Renal cortex interstitium (tissue), 11 donors: Measurements from ENCODE around the gene SLC27A3. TPM values are rescaled to one million over a fixed set of nuclear protein-coding genes. Genes with fewer than 3 reads are reported as not detected.
A peak's percentile ranks its signal among the peaks of the same experiment; 100 is the strongest.
"Not testable (repeated sequence)": the region's sequence is repeated elsewhere in the genome, so short reads cannot be mapped to it uniquely, and the experiment has no call there.

Source experiments
- DNase-seq, 11 donors: peaks; one replicate each; pipeline ENCODE4 v3.0.0-alpha.2; 2013; ENCODE audit warnings: low read depth in 9 of 11, low spot score in 4 of 11; ENCODE audit errors: extremely low read depth in 1 of 11
- polyA plus RNA-seq, 3 donors: library from polyadenylated mRNA; unstranded; fragments of 120-200 nt; gene quantifications; one replicate each; pipeline ENCODE4 v1.2.1, GENCODE V29; 2013; ENCODE audit not compliant: insufficient read length in 3 of 3

SLC27A3 gene
- polyA plus RNA-seq, 3 donors, result 35.4 to 43.3 (median 40.5) TPM

- DNase-seq, result no peak
These were observed 24.9 kb upstream of the SLC27A3 start for GRCh38 chr1:153750026-153750995.

- no peak for DNase-seq
These were observed 23.1 kb upstream of the SLC27A3 start for GRCh38 chr1:153752072-153752471.

- peak in 1 of 11 donors; percentile 38 for DNase-seq
These were observed 22.5 kb upstream of the SLC27A3 start for GRCh38 chr1:153752571-153753195.

- DNase-seq, result no peak
These were observed 20.9 kb upstream of the SLC27A3 start for GRCh38 chr1:153754266-153754665.

- no peak for DNase-seq
These were observed 14.8 kb upstream of the SLC27A3 start for GRCh38 chr1:153760440-153760839.

GRCh38 chr1:153763365-153764225 lies 11.6 kb upstream of the SLC27A3 start:
- DNase-seq, result no peak

GRCh38 chr1:153764310-153764709 lies 10.9 kb upstream of the SLC27A3 start:
- DNase-seq, result no peak

- not testable (repeated sequence) for DNase-seq
These were observed 8.5 kb upstream of the SLC27A3 start for GRCh38 chr1:153766663-153767062.

- no peak for DNase-seq
These were observed 7.7 kb upstream of the SLC27A3 start for GRCh38 chr1:153767519-153767918.

- no peak for DNase-seq
These were observed 6.7 kb upstream of the SLC27A3 start for GRCh38 chr1:153768316-153769181.

- no peak for DNase-seq
These were observed 6.0 kb upstream of the SLC27A3 start for GRCh38 chr1:153769221-153769620.

- DNase-seq, result no peak
These were observed 4.4 kb upstream of the SLC27A3 start for GRCh38 chr1:153770797-153771196.

- no peak for DNase-seq
These were observed 3.9 kb upstream of the SLC27A3 start for GRCh38 chr1:153771261-153771660.

GRCh38 chr1:153771841-153772593 lies 3.2 kb upstream of the SLC27A3 start:
- no peak for DNase-seq

- no peak for DNase-seq
These were observed 1.9 kb upstream of the SLC27A3 start for GRCh38 chr1:153773096-153773921.

- no peak for DNase-seq
These were observed 1.1 kb upstream of the SLC27A3 start for GRCh38 chr1:153774026-153774595.
